IMR-90 (cell line): ENCODE results near the gene DRAP1.

Experiments used
- BHLHE40 ChIP-seq: fragments of 150-350 bp; IDR thresholded peaks from 2 replicates; pipeline ENCODE4 v1.6.1; 2016; ENCODE audit warnings: mild to moderate bottlenecking, low read depth, low read length
- CEBPB ChIP-seq: IDR thresholded peaks from 2 replicates; pipeline ENCODE4 v1.6.1; 2012; ENCODE audit warnings: low read depth, low read length, improper control_type of control experiment
- ELK1 ChIP-seq: fragments of 150-350 bp; IDR thresholded peaks from 2 replicates; pipeline ENCODE4 v1.6.1; 2016; ENCODE audit warnings: low read depth, mild to moderate bottlenecking, low read length, moderate library complexity, borderline replicate concordance
- FOS ChIP-seq: fragments of 150-350 bp; IDR thresholded peaks from 2 replicates; pipeline ENCODE4 v1.6.1; 2016; ENCODE audit warnings: low read depth, low read length
- MAFK ChIP-seq: IDR thresholded peaks from 2 replicates; pipeline ENCODE4 v1.6.1; 2012; ENCODE audit warnings: low read depth, low read length, improper control_type of control experiment
- MXI1 ChIP-seq: IDR thresholded peaks from 2 replicates; pipeline ENCODE4 v1.6.1; 2012; ENCODE audit warnings: low read depth, mild to moderate bottlenecking, low read length, moderate library complexity, borderline replicate concordance
- NFE2L2 ChIP-seq: fragments of 150-350 bp; IDR thresholded peaks from 2 replicates; pipeline ENCODE4 v1.6.1; 2016; ENCODE audit warnings: low read depth, mild to moderate bottlenecking, low read length
- POLR2A ChIP-seq: IDR thresholded peaks from 2 replicates; pipeline ENCODE4 v1.6.1; 2012; ENCODE audit warnings: mild to moderate bottlenecking, low read depth, low read length
- RAD21 ChIP-seq: IDR thresholded peaks from 2 replicates; pipeline ENCODE4 v1.6.1; 2012; ENCODE audit warnings: low read length, improper control_type of control experiment
- SMC3 ChIP-seq: fragments of 150-350 bp; IDR thresholded peaks from 2 replicates; pipeline ENCODE4 v1.6.1; 2016; ENCODE audit warnings: low read depth, mild to moderate bottlenecking, antibody characterized with exemption, low read length, moderate library complexity
- USF2 ChIP-seq: fragments of 150-350 bp; IDR thresholded peaks from 2 replicates; pipeline ENCODE4 v1.6.1; 2017; ENCODE audit warnings: mild to moderate bottlenecking, antibody characterized with exemption, low read length, low read depth
- TF ChIP-seq, protein P1 (sequence below): conservative IDR thresholded peaks from 2 replicates; pipeline ENCODE4 v1.5.1; 2012; ENCODE audit warnings: mild to moderate bottlenecking, low read depth, low read length, improper control_type of control experiment

DNA sequence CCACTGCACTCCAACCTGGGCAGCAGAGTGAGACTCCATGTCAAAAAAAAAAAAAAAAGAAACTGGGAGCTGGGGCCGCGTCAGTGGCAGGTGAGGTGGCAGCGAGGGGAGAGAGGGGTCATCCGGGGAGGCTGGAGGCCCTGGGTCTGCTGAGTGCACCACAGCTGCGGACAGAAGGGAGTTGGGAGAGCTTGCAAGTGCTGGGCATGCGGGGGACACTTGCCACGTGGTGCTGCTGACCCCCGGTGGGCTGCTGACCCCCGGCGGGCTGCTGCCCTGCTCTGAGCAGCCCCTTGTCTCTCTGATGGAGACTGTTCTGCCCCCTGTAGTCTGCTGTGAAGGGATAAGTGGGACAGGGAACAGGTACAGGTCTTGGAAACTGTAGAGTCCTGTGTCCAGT, 2.6 kb downstream of the DRAP1 start:
- TF ChIP-seq RAD21 = no peak
- TF ChIP-seq, protein P1, sequence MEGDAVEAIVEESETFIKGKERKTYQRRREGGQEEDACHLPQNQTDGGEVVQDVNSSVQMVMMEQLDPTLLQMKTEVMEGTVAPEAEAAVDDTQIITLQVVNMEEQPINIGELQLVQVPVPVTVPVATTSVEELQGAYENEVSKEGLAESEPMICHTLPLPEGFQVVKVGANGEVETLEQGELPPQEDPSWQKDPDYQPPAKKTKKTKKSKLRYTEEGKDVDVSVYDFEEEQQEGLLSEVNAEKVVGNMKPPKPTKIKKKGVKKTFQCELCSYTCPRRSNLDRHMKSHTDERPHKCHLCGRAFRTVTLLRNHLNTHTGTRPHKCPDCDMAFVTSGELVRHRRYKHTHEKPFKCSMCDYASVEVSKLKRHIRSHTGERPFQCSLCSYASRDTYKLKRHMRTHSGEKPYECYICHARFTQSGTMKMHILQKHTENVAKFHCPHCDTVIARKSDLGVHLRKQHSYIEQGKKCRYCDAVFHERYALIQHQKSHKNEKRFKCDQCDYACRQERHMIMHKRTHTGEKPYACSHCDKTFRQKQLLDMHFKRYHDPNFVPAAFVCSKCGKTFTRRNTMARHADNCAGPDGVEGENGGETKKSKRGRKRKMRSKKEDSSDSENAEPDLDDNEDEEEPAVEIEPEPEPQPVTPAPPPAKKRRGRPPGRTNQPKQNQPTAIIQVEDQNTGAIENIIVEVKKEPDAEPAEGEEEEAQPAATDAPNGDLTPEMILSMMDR = no peak
- TF ChIP-seq FOS = no peak
- no peak for TF ChIP-seq POLR2A
- no peak for TF ChIP-seq USF2
- TF ChIP-seq MXI1 = no peak
- no peak for TF ChIP-seq NFE2L2
- TF ChIP-seq MAFK = no peak
- no peak for TF ChIP-seq CEBPB
- no peak for TF ChIP-seq BHLHE40
- no peak for TF ChIP-seq ELK1
- TF ChIP-seq SMC3 = no peak
